Limb (tissue), 2 donors: Measurements from ENCODE around the gene PRTFDC1.
"Not testable (repeated sequence)": the region's sequence is repeated elsewhere in the genome, so short reads cannot be mapped to it uniquely, and the experiment has no call there.

Experiments used
- DNase-seq, 2 donors: peaks; one replicate each; pipeline ENCODE4 v3.0.0-alpha.2; 2016; ENCODE audit errors: extremely low spot score in 2 of 2

Gene PRTFDC1

GRCh38 chr10:24844742-24845141 lies 107.7 kb downstream of the PRTFDC1 start:
- no peak for DNase-seq

- DNase-seq: no peak
These were observed 109.2 kb downstream of the PRTFDC1 start for GRCh38 chr10:24843256-24843655.

GRCh38 chr10:24842856-24843255 lies 109.5 kb downstream of the PRTFDC1 start:
- no peak for DNase-seq

- no peak for DNase-seq
These were observed 110.9 kb downstream of the PRTFDC1 start for GRCh38 chr10:24841530-24841929.

DNA sequence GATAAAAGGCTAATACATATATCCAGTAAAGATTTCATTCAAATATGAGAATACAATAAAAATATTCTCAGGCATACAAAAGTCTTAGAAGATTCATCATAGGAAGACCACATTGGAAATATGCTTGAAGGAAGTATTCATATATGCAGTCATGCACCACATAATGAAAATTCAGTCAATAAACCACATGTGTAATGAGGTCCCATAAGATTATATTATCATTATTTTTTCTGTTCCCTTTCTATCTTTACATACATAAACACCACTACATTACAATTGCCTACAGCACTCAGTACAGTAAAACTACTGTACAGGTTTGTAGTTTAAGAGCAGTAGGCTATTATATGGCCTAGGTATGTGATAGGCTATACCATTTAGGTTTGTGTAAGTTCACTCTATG lies 111.6 kb downstream of the PRTFDC1 start:
- no peak for DNase-seq

DNA sequence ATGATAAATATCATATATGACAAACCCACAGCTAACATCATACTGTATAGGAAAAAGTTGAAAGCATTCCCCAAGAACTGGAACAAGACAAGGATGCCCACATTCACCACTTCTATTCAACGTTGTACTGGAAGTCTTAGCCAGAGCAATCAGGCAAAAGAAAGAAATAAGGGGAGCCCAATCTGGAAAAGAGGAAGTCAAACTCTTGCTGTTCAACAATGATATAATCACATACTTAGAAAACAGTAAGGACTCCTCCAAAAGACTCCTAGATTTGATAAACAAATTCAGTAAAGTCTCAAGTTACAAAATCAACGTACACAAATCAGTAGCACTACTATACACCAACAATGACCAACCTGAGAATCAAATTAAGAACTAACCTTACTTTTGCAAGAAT lies 114.6 kb downstream of the PRTFDC1 start:
- not testable (repeated sequence) for DNase-seq

GRCh38 chr10:24834869-24835268 lies 117.5 kb downstream of the PRTFDC1 start:
- no peak for DNase-seq

GRCh38 chr10:24826009-24826408 lies 126.4 kb downstream of the PRTFDC1 start:
- peak in 1 of 2 donors; percentile 47 for DNase-seq

- no peak for DNase-seq
These were observed 126.9 kb downstream of the PRTFDC1 start for GRCh38 chr10:24825551-24825950.

DNA sequence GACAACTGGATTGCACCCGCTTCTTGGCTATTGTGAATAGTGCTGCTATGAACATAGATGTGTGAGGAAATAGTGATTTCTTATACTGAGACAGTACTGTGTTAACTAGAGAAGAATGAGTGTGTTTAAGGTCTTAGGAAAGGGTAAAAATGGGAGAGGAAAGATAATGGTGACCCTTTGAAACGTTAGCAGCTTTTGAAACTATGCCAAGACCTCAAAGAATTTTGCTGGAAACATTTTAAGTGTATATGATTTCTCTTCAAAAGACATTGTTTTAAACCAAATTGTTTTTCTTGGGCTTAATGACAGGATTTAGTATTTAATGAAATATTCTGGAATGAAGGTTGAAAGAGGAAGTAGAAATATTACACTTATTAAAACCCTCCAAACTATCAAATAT lies 127.9 kb downstream of the PRTFDC1 start:
- DNase-seq: no peak

- no peak for DNase-seq
These were observed 128.3 kb downstream of the PRTFDC1 start for GRCh38 chr10:24824124-24824523.

DNA sequence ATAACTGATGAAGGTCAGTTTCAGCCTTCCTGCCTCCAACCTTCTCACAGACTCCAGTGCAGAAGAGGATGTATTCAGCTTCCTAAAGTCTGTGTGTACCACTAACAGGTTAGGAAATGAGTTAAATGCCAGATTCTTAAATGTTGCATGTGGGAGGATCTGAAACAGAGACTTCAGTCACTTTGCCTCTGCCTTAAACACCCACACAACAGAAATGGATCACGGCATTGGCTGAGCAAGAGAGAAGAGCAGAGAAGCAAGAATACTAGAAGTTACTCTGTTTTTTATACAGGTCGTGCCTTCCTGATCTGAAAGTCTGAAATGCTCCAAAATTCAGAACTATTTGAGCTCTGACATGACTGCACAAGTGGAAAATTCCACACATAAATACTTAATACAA lies 129.8 kb downstream of the PRTFDC1 start:
- no peak for DNase-seq

GRCh38 chr10:24821986-24822385 lies 130.4 kb downstream of the PRTFDC1 start:
- DNase-seq: no peak

DNA sequence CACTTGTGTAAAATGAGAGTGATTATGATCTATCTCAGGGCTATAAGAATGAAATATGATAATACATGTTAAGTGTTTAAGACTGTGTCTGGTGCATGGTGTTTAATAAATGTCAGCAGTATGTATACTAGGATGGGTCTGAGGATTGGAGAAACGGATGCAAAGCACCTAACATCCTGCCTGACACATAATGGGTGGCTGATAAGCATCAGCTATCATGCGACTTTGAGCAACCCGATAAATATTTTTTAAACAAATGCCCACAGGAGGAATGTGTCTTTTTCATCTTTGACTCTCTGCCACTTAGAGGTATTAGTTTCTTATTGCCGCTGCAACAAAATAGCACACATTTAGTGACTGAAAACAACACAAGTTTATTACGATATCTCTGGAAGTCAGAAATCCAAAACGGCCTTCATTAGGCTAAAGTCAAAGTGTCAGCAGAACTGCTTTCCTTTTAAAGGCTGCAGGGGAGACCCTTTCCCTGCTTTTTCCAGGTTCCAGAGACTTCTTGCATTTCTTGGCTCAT lies 135.5 kb downstream of the PRTFDC1 start:
- DNase-seq: no peak

GRCh38 chr10:24814568-24815313 lies 137.7 kb downstream of the PRTFDC1 start:
- no peak for DNase-seq

GRCh38 chr10:24813856-24814255 lies 138.6 kb downstream of the PRTFDC1 start:
- no peak for DNase-seq

DNA sequence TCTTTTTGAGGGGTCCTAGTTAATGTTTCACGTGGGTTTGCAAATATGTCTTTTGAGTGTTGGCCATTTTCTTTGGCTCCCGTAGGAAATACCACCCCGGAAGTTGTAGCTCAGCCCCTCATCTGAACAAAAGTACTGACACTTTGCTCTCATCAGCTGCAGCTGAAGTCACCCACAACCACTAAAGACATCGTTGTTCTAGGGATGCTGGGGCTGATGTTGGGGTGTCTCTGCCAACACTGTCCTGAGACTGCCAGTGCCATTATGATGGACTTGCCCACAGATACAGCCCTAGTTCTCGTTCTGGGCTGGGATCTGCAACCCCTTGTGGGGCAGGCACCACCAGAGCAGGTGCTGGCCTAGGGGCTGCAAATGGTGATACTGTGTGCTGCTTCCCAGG lies 146.1 kb downstream of the PRTFDC1 start:
- no peak for DNase-seq

DNA sequence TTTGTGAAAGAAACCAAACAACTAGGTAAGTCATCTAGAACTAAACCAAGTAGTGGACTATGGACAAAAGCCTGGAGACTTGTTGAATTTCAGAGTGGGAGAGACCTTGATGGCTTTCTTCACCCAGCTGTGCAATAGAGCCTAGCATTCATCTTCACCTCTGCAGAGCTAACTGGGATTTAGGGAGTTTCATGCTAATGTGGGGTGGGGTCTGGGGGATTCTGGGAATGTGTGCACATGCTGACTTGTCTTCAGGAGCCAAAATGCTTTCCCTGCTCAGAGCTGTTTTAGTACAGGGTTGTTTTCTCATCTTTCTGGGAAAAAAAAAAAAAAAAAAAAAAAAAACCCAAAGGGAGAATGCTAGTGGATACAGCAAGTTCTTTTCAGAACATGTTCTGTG lies 147.4 kb downstream of the PRTFDC1 start:
- no peak for DNase-seq

DNA sequence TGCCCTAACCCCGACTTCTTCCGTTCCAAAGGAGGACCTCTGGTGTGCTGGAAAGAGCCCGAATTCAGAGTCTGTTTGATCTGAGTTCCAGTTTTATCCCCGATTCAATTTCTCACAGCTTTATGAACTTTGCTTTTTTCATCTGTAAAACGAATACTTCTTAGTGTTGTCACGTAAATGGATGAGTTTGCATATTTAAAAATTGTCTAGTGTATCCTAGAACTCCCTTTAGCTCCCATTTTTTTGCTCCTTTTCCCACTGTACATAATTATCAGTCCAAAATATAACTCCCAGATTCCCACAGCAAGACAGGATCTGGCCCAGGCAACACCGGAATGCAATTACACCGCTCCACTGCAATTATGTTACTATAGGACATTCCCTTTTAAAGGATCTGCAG lies 148.0 kb downstream of the PRTFDC1 start:
- DNase-seq: no peak

- no peak for DNase-seq
These were observed 150.0 kb downstream of the PRTFDC1 start for GRCh38 chr10:24802378-24802777.

DNA sequence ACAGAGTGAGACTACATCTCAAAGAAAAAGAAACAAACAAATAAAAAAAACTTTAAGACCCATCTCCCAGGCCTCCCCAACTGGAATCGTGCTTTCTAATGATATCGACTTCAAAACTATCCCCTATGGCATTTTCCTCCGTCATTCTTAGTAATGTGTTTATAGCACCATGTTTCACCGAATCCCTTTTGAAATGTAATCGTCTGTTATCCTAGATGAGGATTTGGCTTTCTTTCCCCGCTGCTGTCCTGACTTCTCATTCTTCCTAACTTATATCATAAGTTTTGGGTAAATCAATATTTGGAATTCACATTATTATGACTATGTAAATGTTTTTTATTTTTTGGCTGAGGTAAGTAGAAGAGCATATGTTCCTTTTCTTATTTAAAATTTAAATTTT lies 151.5 kb downstream of the PRTFDC1 start:
- no peak for DNase-seq
